CD4-positive, alpha-beta T cell treated with Interleukin-6 at 100 ng/mL for 8 hours (primary cell): ENCODE measurements around the gene LHFPL3.

Source experiments
- DNase-seq: peaks from one replicate; pipeline ENCODE4 v3.0.0-alpha.2; 2020; ENCODE audit warnings: mixed read lengths, low spot score

The LHFPL3 gene

GRCh38 chr7:104800307-104800706 lies 471.9 kb downstream of the LHFPL3 start:
- no peak for DNase-seq

- no peak for DNase-seq
Measured at GRCh38 chr7:104801022-104801421, 472.6 kb downstream of the LHFPL3 start.

GRCh38 chr7:104803931-104804330 lies 475.5 kb downstream of the LHFPL3 start:
- no peak for DNase-seq

GRCh38 chr7:104804696-104805095 lies 476.3 kb downstream of the LHFPL3 start:
- DNase-seq: no peak

GRCh38 chr7:104805449-104806317 lies 477.3 kb downstream of the LHFPL3 start:
- no peak for DNase-seq

- no peak for DNase-seq
Measured at GRCh38 chr7:104807671-104808070, 479.3 kb downstream of the LHFPL3 start.

- DNase-seq: no peak
Measured at GRCh38 chr7:104809906-104810305, 481.5 kb downstream of the LHFPL3 start.

GRCh38 chr7:104814126-104814525 lies 485.7 kb downstream of the LHFPL3 start:
- DNase-seq: no peak

GRCh38 chr7:104814671-104815400 lies 486.4 kb downstream of the LHFPL3 start:
- no peak for DNase-seq

GRCh38 chr7:104816537-104816936 lies 488.1 kb downstream of the LHFPL3 start:
- no peak for DNase-seq

GRCh38 chr7:104818961-104819880 lies 490.8 kb downstream of the LHFPL3 start:
- DNase-seq: no peak

- DNase-seq: no peak
Measured at GRCh38 chr7:104820836-104821535, 492.6 kb downstream of the LHFPL3 start.

GRCh38 chr7:104823177-104823576 lies 494.8 kb downstream of the LHFPL3 start:
- DNase-seq: no peak

- DNase-seq: no peak
Measured at GRCh38 chr7:104825099-104825498, 496.7 kb downstream of the LHFPL3 start.

GRCh38 chr7:104826135-104826534 lies 497.7 kb downstream of the LHFPL3 start:
- DNase-seq: no peak

- no peak for DNase-seq
Measured at GRCh38 chr7:104836976-104837375, 508.6 kb downstream of the LHFPL3 start.

- DNase-seq: no peak
Measured at GRCh38 chr7:104838537-104839299, 510.3 kb downstream of the LHFPL3 start.

GRCh38 chr7:104839842-104840241 lies 511.4 kb downstream of the LHFPL3 start:
- DNase-seq: no peak

- DNase-seq: no peak
Measured at GRCh38 chr7:104841798-104842197, 513.4 kb downstream of the LHFPL3 start.

GRCh38 chr7:104843198-104843597 lies 514.8 kb downstream of the LHFPL3 start:
- DNase-seq: no peak

- no peak for DNase-seq
Measured at GRCh38 chr7:104845557-104845956, 517.2 kb downstream of the LHFPL3 start.
